SU-DHL-6 (cell line): ENCODE measurements around the gene MEF2C.

ENCODE experiments used
- H2AFZ ChIP-seq: fragments of 200-600 bp; sonication (generic); 2 replicates; pipeline ENCODE4 v1.6.1; 2014; ENCODE audit warnings: low read depth, mild to moderate bottlenecking, moderate library complexity, mixed read lengths, antibody characterized with exemption, low read length; ENCODE audit not compliant: severe bottlenecking
- H3F3A ChIP-seq: fragments of 200-600 bp; shearing (Covaris generic); 2 replicates; pipeline ENCODE4 v1.6.0; 2016; ENCODE audit warnings: antibody characterized with exemption, mild to moderate bottlenecking; ENCODE audit not compliant: insufficient read depth
- H3K27ac ChIP-seq: fragments of 200-600 bp; sonication (generic); 2 replicates; pipeline ENCODE4 v1.5.1; 2016; ENCODE audit warnings: low read depth, mild to moderate bottlenecking, low read length, moderate library complexity, mixed read lengths
- H3K27me3 ChIP-seq: fragments of 200-600 bp; sonication (generic), shearing (Covaris generic); 2 replicates; pipeline ENCODE4 v1.6.0; 2014; ENCODE audit warnings: mild to moderate bottlenecking, low read length
- H3K36me3 ChIP-seq: fragments of 200-600 bp; sonication (generic); 2 replicates; pipeline ENCODE4 v1.6.1; 2014; ENCODE audit warnings: mild to moderate bottlenecking, low read length, mixed read lengths
- H3K4me2 ChIP-seq: fragments of 300-600, 200-600 bp; shearing (Covaris generic), sonication (generic); 2 replicates; pipeline ENCODE4 v1.6.0; 2014; ENCODE audit warnings: low read length, low read depth, mild to moderate bottlenecking; ENCODE audit not compliant: poor library complexity, severe bottlenecking
- H3K4me3 ChIP-seq: fragments of 200-600 bp; sonication (generic); 2 replicates; pipeline ENCODE4 v1.5.1; 2014; ENCODE audit warnings: antibody characterized with exemption, low read length, mild to moderate bottlenecking, mixed read lengths; ENCODE audit not compliant: insufficient read depth, poor library complexity, severe bottlenecking
- H3K79me2 ChIP-seq: fragments of 200-600 bp; sonication (generic); 2 replicates; pipeline ENCODE4 v1.6.1; 2014; ENCODE audit warnings: mild to moderate bottlenecking, low read length, moderate library complexity; ENCODE audit not compliant: insufficient read depth
- H3K9ac ChIP-seq: fragments of 200-600 bp; sonication (generic); 2 replicates; pipeline ENCODE4 v1.7.0; 2014; ENCODE audit warnings: mild to moderate bottlenecking, low read length
- H3K9me2 ChIP-seq: fragments of 200-600 bp; sonication (generic); replicated peaks from 2 replicates; pipeline ENCODE4 v1.6.1; 2014; ENCODE audit warnings: low read length; ENCODE audit not compliant: insufficient read depth
- H3K9me3 ChIP-seq: fragments of 200-600 bp; sonication (generic); 2 replicates; pipeline ENCODE4 v1.6.1; 2014; ENCODE audit warnings: low read length, mixed read lengths; ENCODE audit not compliant: insufficient read depth
- H4K20me1 ChIP-seq: fragments of 200-600 bp; sonication (generic); 2 replicates; pipeline ENCODE4 v1.6.1; 2014; ENCODE audit warnings: low read depth, mild to moderate bottlenecking, antibody characterized with exemption, low read length, moderate library complexity, mixed read lengths
- CTCF ChIP-seq: fragments of 200-600 bp; sonication (generic); IDR thresholded peaks from one replicate; pipeline ENCODE4 v1.5.1; 2017; ENCODE audit warnings: antibody characterized with exemption, mild to moderate bottlenecking, low read length, moderate library complexity; ENCODE audit not compliant: insufficient read depth, poor library complexity, severe bottlenecking
- EZH2phosphoT487 ChIP-seq: fragments of 200-600 bp; sonication (generic), shearing (Covaris generic); conservative IDR thresholded peaks from 2 replicates; pipeline ENCODE4 v1.6.1; 2018; ENCODE audit warnings: mild to moderate bottlenecking, antibody characterized with exemption, low read length, moderate library complexity, mixed read lengths

The MEF2C gene

GRCh38 chr5:88816195-88816594, 66.8 kb downstream of the MEF2C start:
- TF ChIP-seq EZH2phosphoT487, result no peak
- TF ChIP-seq CTCF, result no peak
- H3K9ac ChIP-seq, result no peak overlapping the region
- no peaks in the 10 kb centered on the region for H3K36me3 ChIP-seq
- no peaks in the 10 kb centered on the region for H4K20me1 ChIP-seq
- H3K9me3 ChIP-seq, result no peaks in the 10 kb centered on the region
- no peak overlapping the region for H3K4me3 ChIP-seq
- no peaks in the 10 kb centered on the region for H3K27me3 ChIP-seq
- H3K27ac ChIP-seq, result no peak overlapping the region
- H3K4me2 ChIP-seq, result no peak overlapping the region
- no peaks in the 10 kb centered on the region for H3K79me2 ChIP-seq
- no peak overlapping the region for H2AFZ ChIP-seq
- H3F3A ChIP-seq, result no peaks in the 10 kb centered on the region
- no peaks in the 10 kb centered on the region for H3K9me2 ChIP-seq

GRCh38 chr5:88815050-88815789, 67.8 kb downstream of the MEF2C start:
- no peak overlapping the region for H3K4me3 ChIP-seq
- H3K9me2 ChIP-seq, result no peaks in the 10 kb centered on the region
- H3K27me3 ChIP-seq, result no peaks in the 10 kb centered on the region
- no peak overlapping the region for H3K27ac ChIP-seq
- H2AFZ ChIP-seq, result no peak overlapping the region
- no peak for TF ChIP-seq EZH2phosphoT487
- no peak for TF ChIP-seq CTCF
- H3K36me3 ChIP-seq, result no peaks in the 10 kb centered on the region
- no peaks in the 10 kb centered on the region for H4K20me1 ChIP-seq
- H3K9ac ChIP-seq, result no peak overlapping the region
- no peaks in the 10 kb centered on the region for H3F3A ChIP-seq
- H3K9me3 ChIP-seq, result no peaks in the 10 kb centered on the region
- no peaks in the 10 kb centered on the region for H3K79me2 ChIP-seq
- peak overlapping the region; percentile 11 for H3K4me2 ChIP-seq

GRCh38 chr5:88813805-88814575, 69.0 kb downstream of the MEF2C start:
- H3K9ac ChIP-seq, result no peak overlapping the region
- H3K4me3 ChIP-seq, result no peak overlapping the region
- no peak overlapping the region for H3K27ac ChIP-seq
- no peaks in the 10 kb centered on the region for H3F3A ChIP-seq
- H3K79me2 ChIP-seq, result no peaks in the 10 kb centered on the region
- H4K20me1 ChIP-seq, result no peaks in the 10 kb centered on the region
- H3K9me2 ChIP-seq, result no peaks in the 10 kb centered on the region
- H3K4me2 ChIP-seq, result no peak overlapping the region
- TF ChIP-seq EZH2phosphoT487, result no peak
- TF ChIP-seq CTCF, result no peak
- H3K9me3 ChIP-seq, result no peaks in the 10 kb centered on the region
- H2AFZ ChIP-seq, result no peak overlapping the region
- H3K27me3 ChIP-seq, result no peaks in the 10 kb centered on the region
- H3K36me3 ChIP-seq, result no peaks in the 10 kb centered on the region
